ENCODE measurements around the gene SOX6. TPM values are rescaled to one million over a fixed set of nuclear protein-coding genes. Genes with fewer than 3 reads are reported as not detected.

SOX6 gene
- total RNA-seq, 1 donor from 2014 or later: 8.3 TPM

DNA sequence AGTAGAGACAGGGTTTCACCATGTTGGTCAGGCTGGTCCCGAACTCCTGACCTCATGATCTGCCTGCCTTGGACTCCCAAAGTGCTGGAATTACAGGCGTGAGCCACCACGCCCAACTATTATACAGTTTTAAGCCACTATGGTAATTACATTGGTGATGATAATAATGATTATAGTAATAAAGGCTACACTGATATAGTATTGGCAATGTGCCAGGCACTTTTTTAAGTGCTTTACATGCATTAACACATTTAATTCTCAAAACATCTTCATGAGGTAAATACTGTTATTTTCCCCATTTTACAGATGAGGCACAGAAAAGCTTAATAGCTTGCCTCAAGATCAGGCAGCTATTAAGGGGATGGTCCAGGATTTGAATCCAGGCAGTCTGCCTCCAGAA is 222.5 kb downstream of the SOX6 start:
- ATAC-seq (no peak), DNase-seq (no peak)
- TF ChIP-seq, protein P1, sequence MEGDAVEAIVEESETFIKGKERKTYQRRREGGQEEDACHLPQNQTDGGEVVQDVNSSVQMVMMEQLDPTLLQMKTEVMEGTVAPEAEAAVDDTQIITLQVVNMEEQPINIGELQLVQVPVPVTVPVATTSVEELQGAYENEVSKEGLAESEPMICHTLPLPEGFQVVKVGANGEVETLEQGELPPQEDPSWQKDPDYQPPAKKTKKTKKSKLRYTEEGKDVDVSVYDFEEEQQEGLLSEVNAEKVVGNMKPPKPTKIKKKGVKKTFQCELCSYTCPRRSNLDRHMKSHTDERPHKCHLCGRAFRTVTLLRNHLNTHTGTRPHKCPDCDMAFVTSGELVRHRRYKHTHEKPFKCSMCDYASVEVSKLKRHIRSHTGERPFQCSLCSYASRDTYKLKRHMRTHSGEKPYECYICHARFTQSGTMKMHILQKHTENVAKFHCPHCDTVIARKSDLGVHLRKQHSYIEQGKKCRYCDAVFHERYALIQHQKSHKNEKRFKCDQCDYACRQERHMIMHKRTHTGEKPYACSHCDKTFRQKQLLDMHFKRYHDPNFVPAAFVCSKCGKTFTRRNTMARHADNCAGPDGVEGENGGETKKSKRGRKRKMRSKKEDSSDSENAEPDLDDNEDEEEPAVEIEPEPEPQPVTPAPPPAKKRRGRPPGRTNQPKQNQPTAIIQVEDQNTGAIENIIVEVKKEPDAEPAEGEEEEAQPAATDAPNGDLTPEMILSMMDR (IDR thresholded peaks at IDR 0.05): no peak
- Histone ChIP-seq H3K9me3 (no peaks in the 10 kb centered on the region), H3K4me1 (no peaks in the 10 kb centered on the region), H3K27me3 (no peaks in the 10 kb centered on the region), H3K36me3 (no peaks in the 10 kb centered on the region), H3K4me3 (no peak overlapping the region), H3K27ac (no peak overlapping the region)
- intact Hi-C loops (cut with DNase I): no loop called here

GRCh38 chr11:16127732-16128131 is 228.6 kb downstream of the SOX6 start:
- H3K36me3 ChIP-seq: no peaks in the 10 kb centered on the region
- H3K9me3 ChIP-seq: no peaks in the 10 kb centered on the region
- no peak overlapping the region for H3K27ac ChIP-seq
- intact Hi-C loops (cut with DNase I): no loop called here
- TF ChIP-seq, protein P1 (IDR thresholded peaks at IDR 0.05): no peak
- no peaks in the 10 kb centered on the region for H3K4me1 ChIP-seq
- DNase-seq: no peak
- H3K27me3 ChIP-seq: no peaks in the 10 kb centered on the region
- no peak for ATAC-seq
- H3K4me3 ChIP-seq: no peak overlapping the region

- H3K9me3 ChIP-seq: no peaks in the 10 kb centered on the region
- ATAC-seq (no peak), DNase-seq (no peak)
- H3K27ac ChIP-seq: no peak overlapping the region
- TF ChIP-seq, protein P1 (IDR thresholded peaks at IDR 0.05): no peak
- H3K27me3 ChIP-seq: no peaks in the 10 kb centered on the region
- no peaks in the 10 kb centered on the region for H3K4me1 ChIP-seq
- no peaks in the 10 kb centered on the region for H3K36me3 ChIP-seq
- H3K4me3 ChIP-seq: no peak overlapping the region
- intact Hi-C loops (cut with DNase I): no loop called here
These were observed 230.0 kb downstream of the SOX6 start for GRCh38 chr11:16126362-16126761.

- Histone ChIP-seq H3K27ac (no peak overlapping the region), H3K4me3 (no peak overlapping the region), H3K9me3 (no peaks in the 10 kb centered on the region), H3K27me3 (no peaks in the 10 kb centered on the region), H3K36me3 (no peaks in the 10 kb centered on the region), H3K4me1 (no peaks in the 10 kb centered on the region)
- intact Hi-C loops (cut with DNase I): no loop called here
- DNase-seq: no peak
- no peak for ATAC-seq
- TF ChIP-seq, protein P1 (IDR thresholded peaks at IDR 0.05): no peak
These were observed 230.6 kb downstream of the SOX6 start for GRCh38 chr11:16125796-16126195.

DNA sequence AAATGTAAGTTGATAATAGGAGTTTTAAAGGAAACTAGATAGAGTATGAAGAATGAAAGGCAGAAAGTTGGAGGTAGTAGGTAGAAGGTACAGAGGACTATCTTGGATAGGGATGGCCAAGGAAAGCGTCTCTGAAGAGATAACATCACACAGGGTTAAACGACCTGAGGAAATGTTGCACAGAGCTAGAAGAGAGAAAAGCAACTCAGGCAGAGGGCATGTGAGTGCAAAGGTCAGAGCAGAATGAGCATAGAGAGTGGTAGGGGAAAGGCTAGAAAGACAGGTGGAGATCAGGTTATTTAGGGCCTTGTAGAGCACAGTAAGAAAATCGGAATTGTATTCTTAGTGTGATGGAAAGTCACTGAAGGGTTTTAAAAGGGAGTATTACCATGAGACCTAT is 232.0 kb downstream of the SOX6 start:
- no peaks in the 10 kb centered on the region for H3K4me1 ChIP-seq
- intact Hi-C loops (cut with DNase I): no loop called here
- ATAC-seq (no peak), DNase-seq (no peak)
- H3K4me3 ChIP-seq: no peak overlapping the region
- no peaks in the 10 kb centered on the region for H3K36me3 ChIP-seq
- no peaks in the 10 kb centered on the region for H3K9me3 ChIP-seq
- H3K27ac ChIP-seq: no peak overlapping the region
- TF ChIP-seq, protein P1 (IDR thresholded peaks at IDR 0.05): no peak
- H3K27me3 ChIP-seq: no peaks in the 10 kb centered on the region

DNA sequence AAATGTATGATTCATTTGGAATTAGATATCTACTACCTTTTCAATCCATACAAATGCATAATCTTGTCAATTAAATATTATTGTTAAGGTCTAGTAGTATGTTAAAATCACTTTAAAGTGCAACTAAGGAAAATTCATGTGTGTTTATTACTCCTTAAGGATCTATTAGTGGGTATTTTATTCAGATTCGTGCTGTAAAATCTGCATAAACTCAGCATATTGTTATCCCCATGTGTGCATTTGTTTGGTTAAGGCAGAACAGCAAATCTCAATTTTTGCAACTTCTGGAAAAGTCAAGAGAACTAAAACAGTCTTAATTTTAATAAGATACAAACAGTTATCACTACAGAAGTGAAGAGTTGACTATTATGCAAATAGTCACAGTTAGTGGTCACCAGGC is 234.5 kb downstream of the SOX6 start:
- Histone ChIP-seq H3K4me1 (no peaks in the 10 kb centered on the region), H3K4me3 (no peak overlapping the region), H3K9me3 (no peaks in the 10 kb centered on the region), H3K27me3 (no peaks in the 10 kb centered on the region), H3K27ac (no peak overlapping the region), H3K36me3 (no peaks in the 10 kb centered on the region)
- intact Hi-C loops (cut with DNase I): no loop called here
- ATAC-seq (no peak), DNase-seq (no peak)
- TF ChIP-seq, protein P1 (IDR thresholded peaks at IDR 0.05): no peak
